ENCODE results near the gene ATG10.
"Not testable (repeated sequence)": the region's sequence is repeated elsewhere in the genome, so short reads cannot be mapped to it uniquely, and the experiment has no call there.

The ATG10 gene

GRCh38 chr5:82139837-82140236 is 168.0 kb downstream of the ATG10 start:
- not testable (repeated sequence) for H3K4me1 ChIP-seq (ENCODE audit: control insufficient read depth, insufficient read depth, low read length); H3K36me3 ChIP-seq (ENCODE audit: control insufficient read depth, insufficient read depth, low read length); H3K27me3 ChIP-seq (ENCODE audit: control insufficient read depth, insufficient read depth, low read length); H3K4me3 ChIP-seq (ENCODE audit: low read depth, low read length); H3K9me3 ChIP-seq (ENCODE audit: control insufficient read depth, insufficient read depth, low read length); H3K9ac ChIP-seq (ENCODE audit: low read depth, low read length)

GRCh38 chr5:82142217-82142841 is 170.5 kb downstream of the ATG10 start:
- no peak overlapping the region for H3K4me3 ChIP-seq (ENCODE audit: low read depth, low read length)

GRCh38 chr5:82142928-82143577 is 171.2 kb downstream of the ATG10 start:
- Histone ChIP-seq H3K36me3 (ENCODE audit: control insufficient read depth, insufficient read depth, low read length) (no peaks in the 10 kb centered on the region), H3K9me3 (ENCODE audit: control insufficient read depth, insufficient read depth, low read length) (peaks cover 4% of the 10 kb centered on the region), H3K4me1 (ENCODE audit: control insufficient read depth, insufficient read depth, low read length) (no peaks in the 10 kb centered on the region), H3K27me3 (ENCODE audit: control insufficient read depth, insufficient read depth, low read length) (no peaks in the 10 kb centered on the region), H3K9ac (ENCODE audit: low read depth, low read length) (no peak overlapping the region), H3K4me3 (ENCODE audit: low read depth, low read length) (no peak overlapping the region)

More at GRCh38 chr5:82142217-82142841, 170.5 kb downstream of the ATG10 start:
- Histone ChIP-seq H3K36me3 (ENCODE audit: control insufficient read depth, insufficient read depth, low read length) (no peaks in the 10 kb centered on the region), H3K9me3 (ENCODE audit: control insufficient read depth, insufficient read depth, low read length) (peaks cover 6% of the 10 kb centered on the region), H3K4me1 (ENCODE audit: control insufficient read depth, insufficient read depth, low read length) (no peaks in the 10 kb centered on the region), H3K9ac (ENCODE audit: low read depth, low read length) (no peak overlapping the region), H3K27me3 (ENCODE audit: control insufficient read depth, insufficient read depth, low read length) (no peaks in the 10 kb centered on the region)

- H3K4me1 ChIP-seq (ENCODE audit: control insufficient read depth, insufficient read depth, low read length): no peaks in the 10 kb centered on the region
- H3K27me3 ChIP-seq (ENCODE audit: control insufficient read depth, insufficient read depth, low read length): no peaks in the 10 kb centered on the region
- H3K9ac ChIP-seq (ENCODE audit: low read depth, low read length): no peak overlapping the region
- no peaks in the 10 kb centered on the region for H3K9me3 ChIP-seq (ENCODE audit: control insufficient read depth, insufficient read depth, low read length)
- H3K4me3 ChIP-seq (ENCODE audit: low read depth, low read length): no peak overlapping the region
- no peaks in the 10 kb centered on the region for H3K36me3 ChIP-seq (ENCODE audit: control insufficient read depth, insufficient read depth, low read length)
Observed at GRCh38 chr5:82147860-82148573, 176.2 kb downstream of the ATG10 start.

GRCh38 chr5:82149434-82149833 is 177.6 kb downstream of the ATG10 start:
- no peaks in the 10 kb centered on the region for H3K27me3 ChIP-seq (ENCODE audit: control insufficient read depth, insufficient read depth, low read length)
- no peaks in the 10 kb centered on the region for H3K36me3 ChIP-seq (ENCODE audit: control insufficient read depth, insufficient read depth, low read length)
- H3K9ac ChIP-seq (ENCODE audit: low read depth, low read length): no peak overlapping the region
- H3K4me1 ChIP-seq (ENCODE audit: control insufficient read depth, insufficient read depth, low read length): no peaks in the 10 kb centered on the region
- H3K9me3 ChIP-seq (ENCODE audit: control insufficient read depth, insufficient read depth, low read length): no peaks in the 10 kb centered on the region
- H3K4me3 ChIP-seq (ENCODE audit: low read depth, low read length): no peak overlapping the region

GRCh38 chr5:82150559-82150958 is 178.7 kb downstream of the ATG10 start:
- Histone ChIP-seq H3K9me3 (ENCODE audit: control insufficient read depth, insufficient read depth, low read length) (no peaks in the 10 kb centered on the region), H3K36me3 (ENCODE audit: control insufficient read depth, insufficient read depth, low read length) (no peaks in the 10 kb centered on the region), H3K4me3 (ENCODE audit: low read depth, low read length) (no peak overlapping the region), H3K9ac (ENCODE audit: low read depth, low read length) (no peak overlapping the region), H3K27me3 (ENCODE audit: control insufficient read depth, insufficient read depth, low read length) (no peaks in the 10 kb centered on the region), H3K4me1 (ENCODE audit: control insufficient read depth, insufficient read depth, low read length) (no peaks in the 10 kb centered on the region)

GRCh38 chr5:82151204-82151603 is 179.4 kb downstream of the ATG10 start:
- H3K36me3 ChIP-seq (ENCODE audit: control insufficient read depth, insufficient read depth, low read length): no peaks in the 10 kb centered on the region
- no peaks in the 10 kb centered on the region for H3K9me3 ChIP-seq (ENCODE audit: control insufficient read depth, insufficient read depth, low read length)
- H3K27me3 ChIP-seq (ENCODE audit: control insufficient read depth, insufficient read depth, low read length): no peaks in the 10 kb centered on the region
- H3K9ac ChIP-seq (ENCODE audit: low read depth, low read length): no peak overlapping the region
- no peaks in the 10 kb centered on the region for H3K4me1 ChIP-seq (ENCODE audit: control insufficient read depth, insufficient read depth, low read length)
- H3K4me3 ChIP-seq (ENCODE audit: low read depth, low read length): no peak overlapping the region

GRCh38 chr5:82151662-82152061 is 179.8 kb downstream of the ATG10 start:
- H3K27me3 ChIP-seq (ENCODE audit: control insufficient read depth, insufficient read depth, low read length): no peaks in the 10 kb centered on the region
- H3K4me1 ChIP-seq (ENCODE audit: control insufficient read depth, insufficient read depth, low read length): no peaks in the 10 kb centered on the region
- H3K36me3 ChIP-seq (ENCODE audit: control insufficient read depth, insufficient read depth, low read length): no peaks in the 10 kb centered on the region
- no peaks in the 10 kb centered on the region for H3K9me3 ChIP-seq (ENCODE audit: control insufficient read depth, insufficient read depth, low read length)
- H3K9ac ChIP-seq (ENCODE audit: low read depth, low read length): no peak overlapping the region
- no peak overlapping the region for H3K4me3 ChIP-seq (ENCODE audit: low read depth, low read length)

GRCh38 chr5:82152978-82153481 is 181.2 kb downstream of the ATG10 start:
- Histone ChIP-seq H3K9me3 (ENCODE audit: control insufficient read depth, insufficient read depth, low read length) (no peaks in the 10 kb centered on the region), H3K4me1 (ENCODE audit: control insufficient read depth, insufficient read depth, low read length) (no peaks in the 10 kb centered on the region), H3K9ac (ENCODE audit: low read depth, low read length) (no peak overlapping the region), H3K27me3 (ENCODE audit: control insufficient read depth, insufficient read depth, low read length) (no peaks in the 10 kb centered on the region), H3K4me3 (ENCODE audit: low read depth, low read length) (no peak overlapping the region), H3K36me3 (ENCODE audit: control insufficient read depth, insufficient read depth, low read length) (no peaks in the 10 kb centered on the region)

GRCh38 chr5:82154776-82155175 is 183.0 kb downstream of the ATG10 start:
- no peaks in the 10 kb centered on the region for H3K9me3 ChIP-seq (ENCODE audit: control insufficient read depth, insufficient read depth, low read length)
- no peaks in the 10 kb centered on the region for H3K4me1 ChIP-seq (ENCODE audit: control insufficient read depth, insufficient read depth, low read length)
- no peaks in the 10 kb centered on the region for H3K36me3 ChIP-seq (ENCODE audit: control insufficient read depth, insufficient read depth, low read length)
- H3K4me3 ChIP-seq (ENCODE audit: low read depth, low read length): no peak overlapping the region
- H3K9ac ChIP-seq (ENCODE audit: low read depth, low read length): no peak overlapping the region
- no peaks in the 10 kb centered on the region for H3K27me3 ChIP-seq (ENCODE audit: control insufficient read depth, insufficient read depth, low read length)

- Histone ChIP-seq H3K4me1 (ENCODE audit: control insufficient read depth, insufficient read depth, low read length) (no peaks in the 10 kb centered on the region), H3K27me3 (ENCODE audit: control insufficient read depth, insufficient read depth, low read length) (no peaks in the 10 kb centered on the region), H3K36me3 (ENCODE audit: control insufficient read depth, insufficient read depth, low read length) (no peaks in the 10 kb centered on the region), H3K9me3 (ENCODE audit: control insufficient read depth, insufficient read depth, low read length) (no peaks in the 10 kb centered on the region), H3K9ac (ENCODE audit: low read depth, low read length) (no peak overlapping the region), H3K4me3 (ENCODE audit: low read depth, low read length) (no peak overlapping the region)
Observed at GRCh38 chr5:82155305-82155704, 183.5 kb downstream of the ATG10 start.

- no peaks in the 10 kb centered on the region for H3K9me3 ChIP-seq (ENCODE audit: control insufficient read depth, insufficient read depth, low read length)
- H3K27me3 ChIP-seq (ENCODE audit: control insufficient read depth, insufficient read depth, low read length): no peaks in the 10 kb centered on the region
- no peaks in the 10 kb centered on the region for H3K4me1 ChIP-seq (ENCODE audit: control insufficient read depth, insufficient read depth, low read length)
- no peak overlapping the region for H3K4me3 ChIP-seq (ENCODE audit: low read depth, low read length)
- H3K36me3 ChIP-seq (ENCODE audit: control insufficient read depth, insufficient read depth, low read length): no peaks in the 10 kb centered on the region
- H3K9ac ChIP-seq (ENCODE audit: low read depth, low read length): no peak overlapping the region
Observed at GRCh38 chr5:82156874-82157273, 185.1 kb downstream of the ATG10 start.
